GM10266 (cell line): ENCODE measurements around the gene SUMO1.
A peak's percentile ranks its signal among the peaks of the same experiment; 100 is the strongest.

Experiments
- DNase-seq: peaks from one replicate; pipeline ENCODE4 v3.0.0; 2012; ENCODE audit errors: extremely low spot score
- CTCF ChIP-seq: IDR thresholded peaks from 2 replicates; pipeline ENCODE4 v1.5.1; 2012; ENCODE audit warnings: mild to moderate bottlenecking, low read depth; ENCODE audit not compliant: control insufficient read depth, insufficient read depth; ENCODE audit errors: missing control alignments

The SUMO1 gene

GRCh38 chr2:202165208-202165607 is 73.2 kb downstream of the SUMO1 start:
- no peak for TF ChIP-seq CTCF

GRCh38 chr2:202164411-202164810 is 74.0 kb downstream of the SUMO1 start:
- DNase-seq: no peak
- TF ChIP-seq CTCF: no peak

More at GRCh38 chr2:202165208-202165607, 73.2 kb downstream of the SUMO1 start:
- no peak for DNase-seq

- TF ChIP-seq CTCF: no peak
- DNase-seq: no peak
Observed at GRCh38 chr2:202161151-202161835, 77.1 kb downstream of the SUMO1 start.

- DNase-seq: no peak
- TF ChIP-seq CTCF: peak; percentile 29
Observed at GRCh38 chr2:202158796-202159195, 79.6 kb downstream of the SUMO1 start.

- no peak for DNase-seq
- TF ChIP-seq CTCF: no peak
Observed at GRCh38 chr2:202157211-202157990, 81.0 kb downstream of the SUMO1 start.
